HepG2 (cell line): ENCODE data around the gene PIGC. TPM values are rescaled to one million over a fixed set of nuclear protein-coding genes. Genes with fewer than 3 reads are reported as not detected.

Source experiments
- ATAC-seq: fragments of 200-7000 bp; cut with Tn5 transposase; 3 replicates; pipeline ENCODE4 v1.9.1; 2020; ENCODE audit warnings: mild to moderate bottlenecking, moderate library complexity
- BruUV-seq: library from RNA; stranded (reverse); fragments of 400-500 nt; replicated peaks from 2 replicates; lab custom pipeline; 2021; lab: Mats Ljungman, UMichigan
- CTCF ChIA-PET: fragments of 300-600 bp; formaldehyde crosslinking; extraction: SDS; loops from one replicate; lab custom pipeline; 2021; ENCODE audit warnings: low total read pairs, inconsistent platforms, low intra/inter-chr PET ratio; lab: Yijun Ruan, JAX
- POLR2A ChIA-PET: fragments of 350-600 bp; sonication (Branson Sonifier 250); formaldehyde crosslinking; loops from one replicate; lab custom pipeline; 2020; ENCODE audit warnings: antibody characterized with exemption, inconsistent platforms; lab: Yijun Ruan, JAX
- DNase-seq: peaks from one replicate; pipeline ENCODE4 v3.0.0-alpha.2; 2015; ENCODE audit warnings: low spot score
- FAIRE-seq: peaks from 3 replicates; lab custom pipeline; 2011; peaks lifted over from hg19 to GRCh38; lab: Jason Lieb, UNC
- H2AFZ ChIP-seq: one replicate; pipeline ENCODE4 v1.6.1; 2011; ENCODE audit warnings: low read length, inconsistent platforms
- H3K27ac ChIP-seq: fragments of 300-600 bp; 3 replicates; pipeline ENCODE4 v1.8.0; 2011; ENCODE audit warnings: mixed run types, mild to moderate bottlenecking, mixed read lengths, low read length, inconsistent platforms; ENCODE audit not compliant: insufficient read depth; ENCODE audit errors: extremely low read length
- H3K27me3 ChIP-seq, 2 experiments: fragments of 200-600 bp in 1 of 2; 2 replicates in 1 of 2; 3 replicates in 1 of 2; pipeline versions ENCODE4 v1.6.0 to v1.8.0; 2011; ENCODE audit warnings: low read length in 2 of 2, mild to moderate bottlenecking in 2 of 2, moderate library complexity in 2 of 2, inconsistent platforms in 1 of 2; ENCODE audit not compliant: insufficient read depth in 2 of 2, control insufficient read depth in 1 of 2
- H3K36me3 ChIP-seq, 2 experiments: fragments of 200-600 bp in 1 of 2; replicated peaks in 1 of 2; 2 replicates in 1 of 2; 3 replicates in 1 of 2; pipeline versions ENCODE4 v1.5.1 to v1.8.0; 2011; ENCODE audit warnings: low read length in 2 of 2, inconsistent platforms in 1 of 2; ENCODE audit not compliant: insufficient read depth in 2 of 2, control insufficient read depth in 1 of 2
- H3K4me1 ChIP-seq: 2 replicates; pipeline ENCODE4 v1.5.1; 2012; ENCODE audit warnings: low read length, inconsistent platforms; ENCODE audit not compliant: insufficient read depth
- H3K4me2 ChIP-seq: 2 replicates; pipeline ENCODE4 v1.6.0; 2011; ENCODE audit warnings: low read depth, low read length, inconsistent platforms
- H3K4me3 ChIP-seq, 3 experiments: fragments of 200-600 bp in 1 of 3; sonication (generic), shearing (Covaris generic) in 1 of 3; replicated peaks in 1 of 3; 2 replicates each; pipeline ENCODE4 v1.5.1; 2011 to 2016; ENCODE audit warnings: low read length in 3 of 3, inconsistent platforms in 2 of 3, low read depth in 2 of 3, mild to moderate bottlenecking in 2 of 3, control low read depth in 1 of 3, mixed read lengths in 1 of 3; ENCODE audit not compliant: insufficient read depth in 1 of 3
- H3K79me2 ChIP-seq: one replicate; pipeline ENCODE4 v1.6.1; 2011; ENCODE audit warnings: low read length, inconsistent platforms; ENCODE audit not compliant: insufficient read depth
- H3K9ac ChIP-seq: 2 replicates; pipeline ENCODE4 v1.6.0; 2011; ENCODE audit warnings: mild to moderate bottlenecking, low read depth, low read length, inconsistent platforms; ENCODE audit not compliant: insufficient read depth
- H3K9me3 ChIP-seq: 2 replicates; pipeline ENCODE4 v1.5.1; 2012; ENCODE audit warnings: mild to moderate bottlenecking, low read length
- H4K20me1 ChIP-seq: 2 replicates; pipeline ENCODE4 v1.6.0; 2011; ENCODE audit warnings: inconsistent platforms, mild to moderate bottlenecking, low read length, moderate library complexity; ENCODE audit not compliant: insufficient read depth
- CREB1 ChIP-seq, 2 experiments: fragments of 450-650 bp in 1 of 2; IDR thresholded peaks; 2 replicates each; pipeline ENCODE4 v1.6.1; 2016 to 2017; ENCODE audit warnings: control low read depth in 1 of 2, mild to moderate bottlenecking in 1 of 2, missing compliant biosample characterization in 1 of 2, missing genetic modification characterization in 1 of 2
- ELF1 ChIP-seq: sonication (generic); formaldehyde crosslinking; IDR thresholded peaks from 2 replicates; pipeline ENCODE4 v1.4.0; 2020; ENCODE audit warnings: missing genetic modification reagents
- JDP2 ChIP-seq: sonication (generic); formaldehyde crosslinking; IDR thresholded peaks from 2 replicates; pipeline ENCODE4 v1.8.1; 2022; ENCODE audit warnings: missing genetic modification reagents, borderline replicate concordance
- RERE ChIP-seq: IDR thresholded peaks from 2 replicates; pipeline ENCODE4 v1.6.1; 2016; ENCODE audit warnings: low read depth, missing genetic modification reagents, missing compliant biosample characterization
- TARDBP ChIP-seq: sonication (generic); formaldehyde crosslinking; IDR thresholded peaks from 2 replicates; pipeline ENCODE4 v1.8.0; 2022; ENCODE audit warnings: mild to moderate bottlenecking, missing genetic modification reagents
- TIGD3 ChIP-seq: sonication (generic); formaldehyde crosslinking; IDR thresholded peaks from 2 replicates; pipeline ENCODE4 v1.5.1; 2020; ENCODE audit warnings: mild to moderate bottlenecking, missing genetic modification reagents, borderline replicate concordance
- ZBTB43 ChIP-seq: sonication (generic); formaldehyde crosslinking; conservative IDR thresholded peaks from 2 replicates; pipeline ENCODE4 v1.4.0; 2020; ENCODE audit warnings: missing genetic modification reagents
- ZNF234 ChIP-seq: sonication (generic); formaldehyde crosslinking; conservative IDR thresholded peaks from 2 replicates; pipeline ENCODE4 v1.5.1; 2020; ENCODE audit warnings: mild to moderate bottlenecking, missing genetic modification reagents
- ZNF33A ChIP-seq: sonication (generic); formaldehyde crosslinking; IDR thresholded peaks from 2 replicates; pipeline ENCODE4 v1.5.1; 2020; ENCODE audit warnings: missing genetic modification reagents, mild to moderate bottlenecking, moderate library complexity, borderline replicate concordance
- ZNF44 ChIP-seq: sonication (generic); formaldehyde crosslinking; IDR thresholded peaks from 2 replicates; pipeline ENCODE4 v1.5.1; 2020; ENCODE audit warnings: mild to moderate bottlenecking, missing genetic modification reagents
- ZNF451 ChIP-seq: sonication (generic); formaldehyde crosslinking; IDR thresholded peaks from 2 replicates; pipeline ENCODE4 v1.5.0; 2020; ENCODE audit warnings: mild to moderate bottlenecking, missing genetic modification reagents
- ZNF512B ChIP-seq: sonication (generic); formaldehyde crosslinking; IDR thresholded peaks from 2 replicates; pipeline ENCODE4 v1.5.1; 2020; ENCODE audit warnings: missing genetic modification reagents, mild to moderate bottlenecking, borderline replicate concordance
- ZNF747 ChIP-seq: sonication (generic); formaldehyde crosslinking; IDR thresholded peaks from 2 replicates; pipeline ENCODE4 v1.8.1; 2023; ENCODE audit warnings: missing genetic modification reagents, mild to moderate bottlenecking, borderline replicate concordance
- in situ Hi-C: cut with HindIII; loops from 2 replicates; pipeline ENCODE4 v1.10.0; 2017; ENCODE audit warnings: low pct_unique_long_range_greater_than_20kb; ENCODE audit not compliant: extremely low pct_ligation_motif_present
- intact Hi-C: fragments of 100-400 bp; cut with micrococcal nuclease; formaldehyde crosslinking; loops from one replicate; pipeline ENCODE4 v1.10.0; 2022; ENCODE audit not compliant: unreplicated experiment
- polyA plus RNA-seq, 8 experiments: library from polyadenylated mRNA; depleted of rRNA in 3 of 8; stranded (reverse) in 7 of 8; unstranded in 1 of 8; fragments of >200 nt; fragmentation: Illumina TruSeq in 4 of 8; extraction: Trizol in 4 of 8; gene quantifications; 2 replicates each; pipeline versions ENCODE4 v1.2.1 to v1.2.3, GENCODE V29; 2011 to 2016; ENCODE audit warnings: low read depth in 4 of 8, missing spikeins in 1 of 8, mixed read lengths in 1 of 8; ENCODE audit not compliant: insufficient read depth in 1 of 8
- total RNA-seq, 5 experiments: library from RNA; depleted of rRNA; stranded (reverse); fragments of >200 nt; fragmentation: Illumina TruSeq; extraction: Trizol; gene quantifications; 2 replicates each; pipeline ENCODE4 v1.2.3, GENCODE V29; 2016; ENCODE audit warnings: low read depth in 1 of 5

PIGC gene
- total and polyA plus RNA-seq, 2 of the 13 experiments (the other 11 are each of a cell fraction or from before 2014, with no cell fraction given): 26.7 to 29.5 TPM

GRCh38 chr1:172485626-172486025 is 41.8 kb upstream of the PIGC start (continued):
- TF ChIP-seq ZNF512B (no peak), ZNF234 (CRISPR knock-in tag) (no peak), ZNF747 (CRISPR knock-in tag) (no peak), ZNF33A (CRISPR knock-in tag) (no peak), CREB1 (IDR thresholded peaks at IDR 0.05) (no peak), CREB1 (CRISPR knock-in tag; IDR thresholded peaks at IDR 0.05) (no peak), ZNF451 (no peak), ZBTB43 (CRISPR knock-in tag) (no peak)

GRCh38 chr1:172484252-172484651 is 40.4 kb upstream of the PIGC start:
- Histone ChIP-seq H3K27ac (no peak overlapping the region), H3K4me2 (no peak overlapping the region), H3K79me2 (no peaks in the 10 kb centered on the region), H3K4me3 (no peak overlapping the region), H3K9me3 (no peaks in the 10 kb centered on the region), H3K4me1 (peaks cover 18% of the 10 kb centered on the region), H2AFZ (no peak overlapping the region), H3K36me3 (no peaks in the 10 kb centered on the region), H3K9ac (no peak overlapping the region), H4K20me1 (no peaks in the 10 kb centered on the region), H3K27me3 (no peaks in the 10 kb centered on the region; a peak in 2 of 5 replicates)
- no peak for FAIRE-seq
- no TSS peak for BruUV-seq
- ATAC-seq: no peak
- CTCF ChIA-PET: no interaction called here
- no peak for DNase-seq
- in situ Hi-C loops: no loop called here
- POLR2A ChIA-PET: interaction anchor here (1.0 kb wide), 1 partner anchor 48 kb away, joined by 3 read pairs; the partner anchor contains the start of gene SUCO
- intact Hi-C loops: no loop called here
- no peak for TF ChIP-seq JDP2 (CRISPR knock-in tag)
- TF ChIP-seq TARDBP (CRISPR knock-in tag): no peak
- TF ChIP-seq ELF1: no peak
- TF ChIP-seq RERE: no peak
- TF ChIP-seq ZNF44 (CRISPR knock-in tag): no peak
- TF ChIP-seq TIGD3 (CRISPR knock-in tag): no peak
